Loucy (cell line): ENCODE measurements around the gene TIGD3.

Source experiments
- H2AFZ ChIP-seq: fragments of 200-600 bp; sonication (generic); 2 replicates; pipeline ENCODE4 v1.6.0; 2016; ENCODE audit warnings: antibody characterized with exemption, mild to moderate bottlenecking, low read length, moderate library complexity
- H3F3A ChIP-seq: fragments of 200-600 bp; 2 replicates; pipeline ENCODE4 v1.6.0; 2016; ENCODE audit warnings: antibody characterized with exemption, low read depth, mild to moderate bottlenecking
- H3K27me3 ChIP-seq: fragments of 200-600 bp; sonication (generic); 2 replicates; pipeline ENCODE4 v1.6.1; 2014; ENCODE audit warnings: low read length, mild to moderate bottlenecking; ENCODE audit not compliant: insufficient read depth, poor library complexity, severe bottlenecking
- H3K36me3 ChIP-seq: fragments of 200-600 bp; sonication (generic); 2 replicates; pipeline ENCODE4 v1.6.1; 2016; ENCODE audit warnings: low read length; ENCODE audit not compliant: insufficient read depth
- H3K4me1 ChIP-seq: fragments of 200-600 bp; sonication (generic); 2 replicates; pipeline ENCODE4 v1.5.1; 2014; ENCODE audit warnings: low read length, mild to moderate bottlenecking; ENCODE audit not compliant: insufficient read depth, poor library complexity, severe bottlenecking
- H3K4me2 ChIP-seq: fragments of 200-600 bp; sonication (generic); 2 replicates; pipeline ENCODE4 v1.6.0; 2014; ENCODE audit warnings: antibody characterized with exemption, low read length, low read depth, mild to moderate bottlenecking; ENCODE audit not compliant: poor library complexity, severe bottlenecking
- H3K4me3 ChIP-seq: fragments of 200-600 bp; sonication (generic); 2 replicates; pipeline ENCODE4 v1.5.1; 2014; ENCODE audit warnings: low read length, mild to moderate bottlenecking, mixed read lengths; ENCODE audit not compliant: poor library complexity, severe bottlenecking
- H3K79me2 ChIP-seq: fragments of 200-600 bp; sonication (generic); 2 replicates; pipeline ENCODE4 v1.6.1; 2014; ENCODE audit warnings: low read length; ENCODE audit not compliant: insufficient read depth
- H3K9ac ChIP-seq: fragments of 200-600 bp; sonication (generic); 2 replicates; pipeline ENCODE4 v1.6.0; 2014; ENCODE audit warnings: mild to moderate bottlenecking, low read depth, low read length, moderate library complexity; ENCODE audit not compliant: poor library complexity, severe bottlenecking
- H3K9me2 ChIP-seq: fragments of 200-600 bp; sonication (generic); replicated peaks from 2 replicates; pipeline ENCODE4 v1.6.1; 2016; ENCODE audit warnings: low read depth, low read length, mixed read lengths
- H3K9me3 ChIP-seq: fragments of 200-600 bp; sonication (generic); 2 replicates; pipeline ENCODE4 v1.6.1; 2014; ENCODE audit warnings: mild to moderate bottlenecking, antibody characterized with exemption, low read length, low read depth; ENCODE audit not compliant: insufficient read depth
- H4K20me1 ChIP-seq: fragments of 200-600 bp; sonication (generic); 2 replicates; pipeline ENCODE4 v1.6.0; 2014; ENCODE audit warnings: antibody characterized with exemption, low read length, mild to moderate bottlenecking; ENCODE audit not compliant: insufficient read depth, poor library complexity, severe bottlenecking
- CTCF ChIP-seq: fragments of 200-600 bp; sonication (generic); conservative IDR thresholded peaks from 2 replicates; pipeline ENCODE4 v1.5.1; 2014; ENCODE audit warnings: mild to moderate bottlenecking, antibody characterized with exemption, low read length
- EZH2phosphoT487 ChIP-seq: fragments of 200-600 bp; IDR thresholded peaks from 2 replicates; pipeline ENCODE4 v1.6.1; 2018; ENCODE audit warnings: antibody characterized with exemption, mild to moderate bottlenecking, moderate library complexity, borderline replicate concordance

The TIGD3 gene

GRCh38 chr11:65399249-65399648 lies 44.7 kb downstream of the TIGD3 start:
- no peak overlapping the region for H3K4me3 ChIP-seq
- H2AFZ ChIP-seq: no peak overlapping the region
- H3K36me3 ChIP-seq: peaks cover 42% of the 10 kb centered on the region; the same call in 1 of the 2 replicates
- no peak overlapping the region for H3K4me2 ChIP-seq
- no peaks in the 10 kb centered on the region for H3K9me2 ChIP-seq
- H3K9me3 ChIP-seq: no peaks in the 10 kb centered on the region
- no peaks in the 10 kb centered on the region for H3F3A ChIP-seq
- H3K27me3 ChIP-seq: no peaks in the 10 kb centered on the region
- peaks cover 2% of the 10 kb centered on the region for H4K20me1 ChIP-seq
- no peaks in the 10 kb centered on the region for H3K79me2 ChIP-seq
- no peaks in the 10 kb centered on the region for H3K4me1 ChIP-seq
- TF ChIP-seq CTCF: no peak
- no peak for TF ChIP-seq EZH2phosphoT487
- no peak overlapping the region for H3K9ac ChIP-seq

- H3F3A ChIP-seq: no peaks in the 10 kb centered on the region
- H3K9me2 ChIP-seq: no peaks in the 10 kb centered on the region
- H3K9me3 ChIP-seq: no peaks in the 10 kb centered on the region
- no peaks in the 10 kb centered on the region for H3K4me1 ChIP-seq
- H3K27me3 ChIP-seq: no peaks in the 10 kb centered on the region
- H3K79me2 ChIP-seq: no peaks in the 10 kb centered on the region
- H3K9ac ChIP-seq: no peak overlapping the region
- no peak overlapping the region for H3K4me2 ChIP-seq
- peaks cover 2% of the 10 kb centered on the region for H4K20me1 ChIP-seq
- no peak overlapping the region for H2AFZ ChIP-seq
- peaks cover 42% of the 10 kb centered on the region; the same call in 1 of the 2 replicates for H3K36me3 ChIP-seq
- TF ChIP-seq CTCF (no peak), EZH2phosphoT487 (no peak)
- H3K4me3 ChIP-seq: no peak overlapping the region
Observed at GRCh38 chr11:65399845-65400244, 45.3 kb downstream of the TIGD3 start.

GRCh38 chr11:65400307-65401072 lies 45.9 kb downstream of the TIGD3 start:
- peaks cover 47% of the 10 kb centered on the region; the same call in 1 of the 2 replicates for H3K36me3 ChIP-seq
- no peak overlapping the region for H3K4me2 ChIP-seq
- H3K9me2 ChIP-seq: no peaks in the 10 kb centered on the region
- H3F3A ChIP-seq: no peaks in the 10 kb centered on the region
- no peaks in the 10 kb centered on the region for H3K9me3 ChIP-seq
- no peaks in the 10 kb centered on the region for H3K79me2 ChIP-seq
- no peak overlapping the region for H3K9ac ChIP-seq
- no peaks in the 10 kb centered on the region for H3K4me1 ChIP-seq
- H4K20me1 ChIP-seq: peaks cover 2% of the 10 kb centered on the region
- H2AFZ ChIP-seq: no peak overlapping the region
- no peak overlapping the region for H3K4me3 ChIP-seq
- TF ChIP-seq EZH2phosphoT487 (no peak), CTCF (no peak)
- no peaks in the 10 kb centered on the region for H3K27me3 ChIP-seq
